KOPT-K1 (cell line): Measurements from ENCODE around the gene CD74.
"Not testable (repeated sequence)": the region's sequence is repeated elsewhere in the genome, so short reads cannot be mapped to it uniquely, and the experiment has no call there.

Experiments
- H3K27ac ChIP-seq: fragments of 200-600 bp; sonication (generic); 2 replicates; pipeline ENCODE4 v1.5.1; 2016; ENCODE audit warnings: antibody characterized with exemption, mild to moderate bottlenecking, low read depth, low read length; ENCODE audit not compliant: poor library complexity, severe bottlenecking
- H3K36me3 ChIP-seq: fragments of 200-600 bp; sonication (generic); 2 replicates; pipeline ENCODE4 v1.5.1; 2017; ENCODE audit warnings: antibody characterized with exemption, mild to moderate bottlenecking, low read length, moderate library complexity; ENCODE audit not compliant: insufficient read depth
- H3K9me3 ChIP-seq: fragments of 200-600 bp; sonication (generic); 2 replicates; pipeline ENCODE4 v1.5.1; 2017; ENCODE audit warnings: antibody characterized with exemption, low read length, mild to moderate bottlenecking; ENCODE audit not compliant: insufficient read depth, poor library complexity, severe bottlenecking

Gene CD74

DNA sequence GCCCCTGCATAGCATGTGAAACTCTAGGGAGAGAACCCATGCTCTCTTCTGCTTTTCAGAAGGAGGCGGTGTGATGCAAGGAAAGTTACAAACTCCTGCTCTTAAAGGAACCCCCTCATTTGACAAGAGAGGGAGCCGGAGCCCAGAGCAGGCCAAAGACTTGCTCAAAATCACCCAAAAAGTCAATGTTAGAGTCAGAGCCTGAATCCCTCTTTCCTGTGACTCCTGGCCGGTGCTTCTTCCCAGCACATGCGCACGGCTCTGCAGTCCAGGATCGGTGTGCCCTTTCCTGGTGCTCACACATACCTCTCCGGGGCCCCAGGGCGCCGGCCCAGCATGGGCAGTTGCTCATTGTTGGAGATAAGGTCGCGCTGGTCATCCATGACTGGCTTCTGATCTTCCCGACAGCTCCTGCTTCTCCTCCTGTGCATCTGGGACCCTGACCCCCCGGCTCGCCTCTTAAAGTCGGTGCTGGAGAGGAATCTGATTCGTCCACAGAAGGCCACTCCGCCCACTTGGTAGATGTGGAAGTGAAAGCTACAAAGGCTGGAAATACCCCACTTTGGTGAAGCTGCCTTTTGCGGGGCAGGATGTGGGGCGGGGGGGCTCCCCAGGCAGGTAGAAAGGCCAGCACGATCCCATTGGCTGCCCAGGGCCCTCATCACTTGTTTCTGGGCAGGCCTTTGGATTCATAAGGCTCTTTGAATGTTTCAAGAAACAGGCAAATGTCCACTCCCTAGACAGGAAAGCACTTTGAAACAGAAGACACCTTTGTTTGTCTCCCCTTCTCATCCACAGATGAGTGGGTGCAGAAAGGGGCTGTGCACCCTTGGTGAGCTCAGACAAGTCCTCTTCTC lies at the start of gene CD74:
TSS of gene CD74 (minus strand) at position 592 of the 857 bp plus-strand sequence. CDS start at position 431, 161 bp downstream.
- Histone ChIP-seq H3K27ac (no peak within 1 kb of the TSS), H3K36me3 (no peaks in the 10 kb centered on the region), H3K9me3 (no peaks in the 10 kb centered on the region)

GRCh38 chr5:150461231-150461630 lies 48.5 kb upstream of the CD74 start:
- Histone ChIP-seq H3K27ac (no peak overlapping the region), H3K36me3 (no peaks in the 10 kb centered on the region), H3K9me3 (no peaks in the 10 kb centered on the region)

DNA sequence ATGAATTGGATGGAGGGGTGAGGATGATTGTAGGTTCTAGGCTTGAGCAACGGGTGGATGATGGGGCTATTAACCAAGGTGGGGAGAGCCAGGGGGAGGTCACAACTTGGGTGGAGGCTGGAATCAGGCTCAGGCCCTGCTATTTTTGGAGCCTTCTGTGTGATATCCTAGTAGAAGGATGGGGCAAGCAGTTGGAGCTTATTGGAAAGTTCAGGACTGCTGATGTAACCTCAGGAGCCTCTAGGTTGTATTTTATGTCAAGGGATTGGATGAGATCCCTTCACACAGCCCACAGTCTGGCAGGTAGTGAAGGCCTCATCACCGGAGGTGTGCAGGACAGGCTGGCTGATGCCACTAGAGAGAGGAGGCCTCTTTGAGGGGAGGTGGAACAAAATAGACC lies 48.1 kb upstream of the CD74 start:
- H3K27ac ChIP-seq: no peak overlapping the region
- no peaks in the 10 kb centered on the region for H3K36me3 ChIP-seq
- H3K9me3 ChIP-seq: no peaks in the 10 kb centered on the region

- Histone ChIP-seq H3K36me3 (no peaks in the 10 kb centered on the region), H3K27ac (no peak overlapping the region)
Measured at GRCh38 chr5:150458802-150459557, 46.3 kb upstream of the CD74 start.

DNA sequence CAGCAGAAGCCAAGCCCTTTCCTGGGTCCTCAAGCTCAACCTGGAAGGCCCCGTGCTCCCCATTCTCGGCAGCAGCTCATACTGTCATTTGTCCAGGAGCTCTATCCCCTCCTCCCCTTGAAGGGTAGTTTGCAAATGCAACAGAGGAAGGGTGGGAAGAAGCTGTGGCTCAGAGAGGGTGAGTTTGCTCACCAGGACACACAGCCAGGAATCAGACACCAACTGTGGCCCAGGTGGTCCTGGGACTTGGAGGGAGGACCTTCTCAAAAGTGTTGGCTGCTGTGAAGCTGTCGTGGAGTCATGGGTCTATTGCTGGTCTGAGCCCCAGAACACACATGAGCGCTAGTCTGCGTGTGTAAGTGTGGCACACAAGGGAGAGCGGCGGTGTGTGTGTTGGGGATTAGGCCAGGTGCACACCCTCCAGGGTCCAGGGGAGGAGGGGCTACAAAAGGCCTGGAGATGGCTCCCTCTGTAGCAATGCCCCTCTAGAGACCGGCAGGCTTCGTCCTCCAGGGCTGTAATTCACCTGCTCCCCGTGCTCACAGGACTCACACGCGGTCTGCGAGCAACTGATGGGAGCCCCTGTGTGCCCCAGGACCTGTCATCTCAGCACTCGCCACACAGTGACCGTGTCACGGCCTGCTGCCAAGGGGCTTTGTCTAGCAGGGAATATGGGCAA lies 45.0 kb upstream of the CD74 start:
- Histone ChIP-seq H3K27ac (peak overlapping the region; percentile 25), H3K9me3 (no peaks in the 10 kb centered on the region), H3K36me3 (no peaks in the 10 kb centered on the region)

More at GRCh38 chr5:150458802-150459557, 46.3 kb upstream of the CD74 start:
- H3K9me3 ChIP-seq: no peaks in the 10 kb centered on the region

DNA sequence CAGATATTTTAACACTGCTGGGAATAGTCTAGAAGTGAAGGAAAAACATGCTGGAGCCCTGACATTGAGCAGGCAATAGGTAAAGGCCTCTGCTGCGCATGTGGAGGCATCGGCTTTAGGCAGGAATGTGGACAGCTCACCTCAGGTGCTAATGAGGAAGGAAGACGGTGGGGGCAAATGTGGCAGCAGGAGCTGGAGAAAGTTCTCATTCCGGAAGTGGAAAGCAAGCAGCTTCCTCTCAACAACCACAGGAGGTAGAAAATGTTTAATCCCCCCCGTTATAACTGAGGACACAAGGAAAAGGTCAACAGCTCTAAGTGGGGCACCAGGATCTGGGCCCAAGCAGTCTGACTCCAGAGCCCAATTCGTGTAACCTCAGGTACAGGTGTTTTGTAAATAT lies 44.4 kb upstream of the CD74 start:
- peak overlapping the region; percentile 25 for H3K27ac ChIP-seq
- no peaks in the 10 kb centered on the region for H3K36me3 ChIP-seq

DNA sequence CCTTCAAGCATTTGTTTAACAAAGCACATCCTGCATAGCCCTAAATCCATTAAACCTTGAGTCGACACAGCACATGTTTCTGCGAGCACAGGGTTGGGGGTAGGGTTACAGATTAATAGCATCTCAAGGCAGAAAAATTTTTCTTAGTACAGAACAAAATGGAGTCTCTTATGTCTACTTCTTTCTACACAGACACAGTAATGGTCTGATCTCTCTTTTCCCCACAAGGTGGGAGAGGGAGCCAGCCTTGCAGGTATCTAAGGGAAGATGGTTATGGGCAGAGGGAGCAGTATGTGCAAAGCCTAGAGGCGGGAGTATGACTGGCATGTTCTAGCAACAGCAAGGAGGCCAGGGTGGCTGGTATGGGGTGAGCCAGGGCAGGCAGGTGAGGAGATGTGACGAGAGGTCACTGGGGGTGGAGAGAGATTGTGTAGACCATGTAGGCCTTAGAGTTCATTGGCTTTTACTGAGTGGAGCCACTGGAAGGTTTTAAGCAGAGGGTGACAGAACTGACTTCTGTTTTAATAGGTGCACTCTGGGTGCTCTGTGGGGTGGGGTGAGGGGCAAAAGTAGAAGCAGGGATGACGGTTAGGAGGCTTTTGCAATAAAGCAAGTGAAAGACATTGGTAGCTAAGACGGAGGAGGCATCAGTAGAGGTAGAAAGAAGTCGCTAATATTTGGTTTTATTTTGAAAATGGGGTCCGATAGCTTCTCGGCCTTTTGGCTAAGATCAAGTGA lies 42.0 kb upstream of the CD74 start:
- Histone ChIP-seq H3K27ac (no peak overlapping the region), H3K9me3 (no peaks in the 10 kb centered on the region), H3K36me3 (no peaks in the 10 kb centered on the region)

More for the DNA sequence above, 44.4 kb upstream of the CD74 start:
- no peaks in the 10 kb centered on the region for H3K9me3 ChIP-seq

GRCh38 chr5:150454027-150454426 lies 41.3 kb upstream of the CD74 start:
- H3K9me3 ChIP-seq, H3K36me3 ChIP-seq, H3K27ac ChIP-seq: not testable (repeated sequence)

DNA sequence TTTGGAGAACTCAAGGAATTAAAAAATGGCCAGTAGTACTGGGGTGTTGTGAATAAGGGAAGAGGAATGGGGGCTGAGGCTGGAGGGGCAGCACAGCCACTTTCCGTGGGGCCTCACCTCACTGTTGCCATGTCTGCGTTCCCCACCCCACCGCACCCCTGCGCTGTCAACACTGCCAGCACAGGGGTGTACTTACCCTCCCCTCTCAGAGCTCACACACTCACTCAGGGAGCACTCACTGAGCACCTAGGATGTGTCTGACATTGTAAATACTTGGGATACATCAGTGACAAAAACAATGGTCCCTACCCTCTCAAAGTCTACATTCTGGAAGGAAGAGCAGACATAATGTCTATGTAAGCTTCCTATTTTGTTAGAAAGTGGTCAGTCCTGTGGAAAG lies 40.2 kb upstream of the CD74 start:
- H3K36me3 ChIP-seq: peaks cover 12% of the 10 kb centered on the region
- H3K9me3 ChIP-seq: no peaks in the 10 kb centered on the region
- no peak overlapping the region for H3K27ac ChIP-seq

DNA sequence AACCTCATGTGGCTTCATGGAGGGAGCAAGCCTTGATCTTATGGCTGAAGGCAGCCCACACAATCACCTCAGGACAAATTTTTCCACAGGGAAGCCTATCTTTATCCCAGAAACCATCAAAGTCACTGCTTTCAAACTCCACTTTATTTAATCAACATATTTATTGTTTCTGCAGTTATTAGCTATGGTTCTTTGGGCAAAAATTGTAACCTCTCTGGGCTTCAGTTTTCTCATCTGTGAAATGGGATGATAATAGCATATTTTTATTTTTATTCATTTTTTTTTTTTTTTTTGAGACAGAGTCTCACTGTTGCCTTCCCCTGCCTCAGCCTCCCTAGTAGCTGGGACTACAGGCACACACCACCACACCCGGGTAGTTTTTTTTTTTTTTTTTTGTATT lies 38.9 kb upstream of the CD74 start:
- Histone ChIP-seq H3K36me3 (peaks cover 25% of the 10 kb centered on the region), H3K27ac (no peak overlapping the region), H3K9me3 (no peaks in the 10 kb centered on the region)

DNA sequence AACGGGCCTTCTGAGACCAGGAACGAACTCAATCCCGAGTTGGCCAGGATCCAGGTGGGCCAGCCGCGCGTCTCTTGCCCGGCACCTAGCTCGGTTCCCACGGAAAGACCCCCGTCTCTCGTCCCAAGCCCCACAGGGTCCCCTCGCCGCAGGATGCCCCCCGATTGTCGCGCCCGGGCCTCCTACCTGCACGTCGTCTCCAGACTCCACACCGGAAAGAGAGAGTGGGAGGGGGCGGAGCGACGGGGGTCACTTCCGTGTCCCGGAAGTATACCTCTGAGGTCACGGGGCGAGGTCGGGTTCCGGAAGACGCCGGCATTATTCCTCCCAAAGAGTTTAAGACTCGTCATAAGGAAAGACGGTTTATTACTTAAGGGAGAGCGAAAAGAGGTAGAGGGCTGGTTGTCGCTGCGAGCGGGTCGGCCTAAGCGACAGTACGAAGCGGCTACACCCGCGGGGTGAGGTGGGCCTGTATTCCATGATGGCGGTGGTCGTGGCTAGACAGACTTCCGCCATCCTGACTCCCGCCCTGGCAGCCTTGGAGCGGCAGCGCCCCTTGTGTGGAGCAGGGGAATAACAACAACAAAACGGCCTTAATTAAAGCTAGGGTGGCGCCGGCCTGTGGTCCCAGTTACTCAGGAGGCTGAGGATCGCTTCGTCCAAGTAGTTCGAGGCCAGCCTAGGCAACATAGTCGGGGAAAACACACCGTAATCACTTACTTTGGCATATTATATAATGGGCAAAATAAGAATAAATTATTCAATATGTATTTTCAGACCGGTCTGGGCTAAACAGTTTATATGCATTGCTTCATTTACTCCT lies 37.0 kb upstream of the CD74 start, which contains the start of gene RPS14:
TSS of gene RPS14 (minus strand) at position 223 of the 823 bp plus-strand sequence. CDS start 2,006 bp downstream, outside the sequence.
- H3K9me3 ChIP-seq: no peaks in the 10 kb centered on the region
- H3K36me3 ChIP-seq: peaks cover 44% of the 10 kb centered on the region
- peak within 1 kb of the TSS; percentile 96 for H3K27ac ChIP-seq

DNA sequence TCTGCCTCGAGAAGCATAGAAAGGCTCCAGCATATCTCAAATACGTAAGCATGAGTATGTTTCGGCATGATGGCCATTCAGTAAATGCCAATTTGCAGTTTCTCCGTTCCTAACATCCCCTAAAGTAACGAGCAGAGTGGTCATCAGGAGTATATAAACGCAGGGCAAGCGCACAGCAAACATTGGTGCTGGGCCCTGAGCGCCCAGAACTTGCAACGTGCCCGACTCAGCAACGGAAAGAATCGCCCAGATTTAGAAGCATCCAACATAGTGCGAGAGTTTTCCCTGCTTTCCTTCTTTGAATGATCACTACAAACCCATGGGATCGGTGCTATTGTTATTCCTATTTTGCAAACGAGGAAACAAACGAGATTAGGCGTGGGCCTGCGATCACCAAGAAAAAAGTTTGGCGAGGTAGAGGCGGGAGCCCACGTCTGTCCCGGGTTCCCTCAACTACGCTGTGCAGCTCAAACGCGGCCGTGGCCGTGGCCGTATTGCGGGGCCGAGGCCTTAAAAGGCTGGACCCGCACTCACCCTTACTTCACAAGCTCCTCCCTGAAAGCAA lies 36.3 kb upstream of the CD74 start:
- no peaks in the 10 kb centered on the region for H3K9me3 ChIP-seq
- H3K27ac ChIP-seq: peak overlapping the region; percentile 96
- H3K36me3 ChIP-seq: peaks cover 51% of the 10 kb centered on the region

DNA sequence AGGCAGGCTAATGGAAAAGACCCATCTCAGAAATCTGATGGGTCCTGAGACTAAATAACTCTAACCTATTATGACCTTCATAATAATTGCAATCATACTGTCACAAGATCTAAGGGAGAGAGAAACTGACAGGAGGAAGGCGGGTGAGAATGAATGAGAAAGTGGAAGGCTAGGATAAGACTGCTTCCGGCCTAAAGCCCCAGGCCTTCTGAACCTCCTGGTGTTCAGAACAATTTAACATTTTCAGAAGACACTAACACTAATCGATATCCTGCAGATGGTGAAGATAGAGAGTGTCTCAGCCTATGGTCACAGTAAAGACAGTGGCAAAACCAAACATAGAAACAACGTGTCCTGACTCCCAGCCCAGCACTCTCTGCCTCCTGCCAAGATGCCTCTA lies 35.6 kb upstream of the CD74 start:
- peaks cover 58% of the 10 kb centered on the region for H3K36me3 ChIP-seq
- no peaks in the 10 kb centered on the region for H3K9me3 ChIP-seq
- peak overlapping the region; percentile 96 for H3K27ac ChIP-seq
